GM19193 (cell line): ENCODE measurements around the gene CREB1.

Source experiments
- POLR2A ChIP-seq: IDR thresholded peaks from 4 replicates; pipeline ENCODE4 v1.6.1; 2011; ENCODE audit not compliant: insufficient read depth, insufficient read length; ENCODE audit errors: extremely low read depth

The CREB1 gene

GRCh38 chr2:207529330-207530159, at the start of gene CREB1:
CREB1 (plus strand) TSS chr2:207529962; CDS start chr2:207555636, 25,674 bp downstream.
- TF ChIP-seq POLR2A = peak; percentile 88

GRCh38 chr2:207480521-207481040, 49.2 kb upstream of the CREB1 start:
- no peak for TF ChIP-seq POLR2A

- no peak for TF ChIP-seq POLR2A
Observed at GRCh38 chr2:207481924-207482323, 47.8 kb upstream of the CREB1 start.

- no peak for TF ChIP-seq POLR2A
Observed at GRCh38 chr2:207482630-207483029, 47.1 kb upstream of the CREB1 start.

- TF ChIP-seq POLR2A = no peak
Observed at GRCh38 chr2:207483066-207483465, 46.7 kb upstream of the CREB1 start.

GRCh38 chr2:207483477-207483876, 46.3 kb upstream of the CREB1 start:
- TF ChIP-seq POLR2A = no peak

GRCh38 chr2:207484444-207485391, 45.0 kb upstream of the CREB1 start:
- no peak for TF ChIP-seq POLR2A

GRCh38 chr2:207487650-207488311, 42.0 kb upstream of the CREB1 start:
- no peak for TF ChIP-seq POLR2A

GRCh38 chr2:207489251-207489650, 40.5 kb upstream of the CREB1 start:
- no peak for TF ChIP-seq POLR2A

GRCh38 chr2:207490441-207490840, 39.3 kb upstream of the CREB1 start:
- no peak for TF ChIP-seq POLR2A

- no peak for TF ChIP-seq POLR2A
Observed at GRCh38 chr2:207491086-207491485, 38.7 kb upstream of the CREB1 start.

GRCh38 chr2:207491956-207492355, 37.8 kb upstream of the CREB1 start:
- no peak for TF ChIP-seq POLR2A

- TF ChIP-seq POLR2A = no peak
Observed at GRCh38 chr2:207492461-207492860, 37.3 kb upstream of the CREB1 start.

- TF ChIP-seq POLR2A = no peak
Observed at GRCh38 chr2:207494137-207494536, 35.6 kb upstream of the CREB1 start.

- no peak for TF ChIP-seq POLR2A
Observed at GRCh38 chr2:207497596-207497995, 32.2 kb upstream of the CREB1 start.
